Neural progenitor cell (in vitro differentiated cells): Measurements from ENCODE around the gene CC2D2B. TPM values are rescaled to one million over a fixed set of nuclear protein-coding genes. Genes with fewer than 3 reads are reported as not detected.
"Not testable (repeated sequence)": the region's sequence is repeated elsewhere in the genome, so short reads cannot be mapped to it uniquely, and the experiment has no call there.

Source experiments
- DNase-seq: peaks from one replicate; pipeline ENCODE4 v3.0.0-alpha.2; 2016; ENCODE audit warnings: low spot score
- H2AFZ ChIP-seq: fragments of 200-600 bp; sonication (generic); replicated peaks from 2 replicates; pipeline ENCODE4 v1.6.1; 2016; ENCODE audit warnings: antibody characterized with exemption
- H3F3A ChIP-seq: fragments of 200-600 bp; sonication (generic); 2 replicates; pipeline ENCODE4 v1.6.1; 2016; ENCODE audit warnings: antibody characterized with exemption, low read depth
- H3K27ac ChIP-seq: fragments of 200-600 bp; sonication (generic); 2 replicates; pipeline ENCODE4 v1.5.1; 2016; ENCODE audit warnings: mild to moderate bottlenecking
- H3K27me3 ChIP-seq: fragments of 200-600 bp; sonication (generic); 2 replicates; pipeline ENCODE4 v1.6.1; 2016; ENCODE audit warnings: mild to moderate bottlenecking, moderate library complexity
- H3K36me3 ChIP-seq: fragments of 200-600 bp; sonication (generic); 2 replicates; pipeline ENCODE4 v1.5.1; 2016
- H3K4me1 ChIP-seq: fragments of 200-600 bp; sonication (generic); 2 replicates; pipeline ENCODE4 v1.6.1; 2016; ENCODE audit warnings: mixed run types
- H3K4me2 ChIP-seq: fragments of 200-600 bp; sonication (generic); 2 replicates; pipeline ENCODE4 v1.6.1; 2016
- H3K4me3 ChIP-seq: fragments of 200-600 bp; sonication (generic); 2 replicates; pipeline ENCODE4 v1.5.1; 2016
- H3K79me2 ChIP-seq: fragments of 200-600 bp; sonication (generic); 2 replicates; pipeline ENCODE4 v1.6.1; 2016; ENCODE audit warnings: low read depth
- H3K9ac ChIP-seq: fragments of 200-600 bp; sonication (generic); 2 replicates; pipeline ENCODE4 v1.6.1; 2016
- H3K9me3 ChIP-seq: fragments of 200-600 bp; sonication (generic); 2 replicates; pipeline ENCODE4 v1.5.1; 2016; ENCODE audit warnings: low read depth
- H4K20me1 ChIP-seq: fragments of 200-600 bp; sonication (generic); 2 replicates; pipeline ENCODE4 v1.6.1; 2016; ENCODE audit warnings: low read depth
- H3K27ac Mint-ChIP-seq: 3 replicates; pipeline ENCODE4 v1.8.0; 2021; ENCODE audit warnings: mixed read lengths
- H3K27me3 Mint-ChIP-seq: 2 replicates; pipeline ENCODE4 v1.8.0; 2022; ENCODE audit warnings: low read depth, mild to moderate bottlenecking, inconsistent platforms, moderate library complexity, mixed read lengths; ENCODE audit not compliant: insufficient read depth
- H3K36me3 Mint-ChIP-seq: 3 replicates; pipeline ENCODE4 v1.8.0; 2021; ENCODE audit warnings: mixed read lengths
- H3K4me1 Mint-ChIP-seq: 3 replicates; pipeline ENCODE4 v1.8.0; 2021; ENCODE audit warnings: mixed read lengths
- H3K4me3 Mint-ChIP-seq: 3 replicates; pipeline ENCODE4 v1.8.0; 2021; ENCODE audit warnings: mild to moderate bottlenecking, moderate library complexity, mixed read lengths
- H3K9me3 Mint-ChIP-seq: 3 replicates; pipeline ENCODE4 v1.8.0; 2020; ENCODE audit warnings: mixed read lengths
- EZH2 ChIP-seq: fragments of 200-600 bp; sonication (generic); IDR thresholded peaks from 2 replicates; pipeline ENCODE4 v1.6.1; 2017; ENCODE audit warnings: antibody characterized with exemption, mild to moderate bottlenecking, moderate library complexity
- EZH2phosphoT487 ChIP-seq: fragments of 200-600 bp; sonication (generic); IDR thresholded peaks from 2 replicates; pipeline ENCODE4 v1.6.1; 2017; ENCODE audit warnings: antibody characterized with exemption
- total RNA-seq: library from RNA; depleted of rRNA; stranded (reverse); fragments of >200 nt; gene quantifications from 2 replicates; pipeline ENCODE4 v1.2.3, GENCODE V29; 2015; ENCODE audit warnings: low replicate concordance
- TF ChIP-seq, protein P1 (sequence below): fragments of 200-600 bp; sonication (generic); IDR thresholded peaks from 2 replicates; pipeline ENCODE4 v1.5.1; 2017; ENCODE audit warnings: antibody characterized with exemption, mild to moderate bottlenecking

The CC2D2B gene
- total RNA-seq, 1 donor from 2014 or later, result 0.37 TPM

DNA sequence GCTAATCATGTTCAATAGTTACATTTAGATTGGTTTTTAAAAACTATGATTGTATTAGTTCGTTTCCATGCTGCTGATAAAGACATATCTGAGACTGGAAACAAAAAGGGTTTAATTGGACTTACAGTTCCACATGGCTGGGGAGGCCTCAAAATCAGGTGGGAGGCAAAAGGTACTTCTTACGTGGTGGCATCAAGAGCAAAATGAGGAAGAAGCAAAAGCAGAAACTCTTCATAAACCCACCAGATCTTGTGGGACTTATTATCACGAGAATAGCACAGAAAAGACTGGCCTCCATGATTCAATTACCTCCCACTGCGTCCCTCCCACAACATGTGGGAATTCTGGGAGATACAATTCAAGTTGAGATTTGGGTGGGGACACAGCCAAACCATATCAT lies 34.1 kb upstream of the CC2D2B start:
- H3K27ac ChIP-seq, result no peak overlapping the region
- no peak overlapping the region for H3K9ac ChIP-seq
- H3K36me3 Mint-ChIP-seq, result peaks cover 42% of the 10 kb centered on the region
- H3K4me2 ChIP-seq, result no peak overlapping the region
- DNase-seq, result no peak
- H3K9me3 ChIP-seq, result no peaks in the 10 kb centered on the region
- no peaks in the 10 kb centered on the region for H3K27me3 ChIP-seq
- no peaks in the 10 kb centered on the region for H3K4me1 ChIP-seq
- no peaks in the 10 kb centered on the region for H3K79me2 ChIP-seq
- no peak overlapping the region for H3K27ac Mint-ChIP-seq
- H4K20me1 ChIP-seq, result no peaks in the 10 kb centered on the region
- no peaks in the 10 kb centered on the region for H3F3A ChIP-seq
- H3K27me3 Mint-ChIP-seq, result peaks cover 2% of the 10 kb centered on the region
- H3K9me3 Mint-ChIP-seq, result peaks cover 14% of the 10 kb centered on the region
- H3K4me3 Mint-ChIP-seq, result no peak overlapping the region
- no peaks in the 10 kb centered on the region for H3K4me1 Mint-ChIP-seq
- H3K36me3 ChIP-seq, result peaks cover 6% of the 10 kb centered on the region
- no peak overlapping the region for H3K4me3 ChIP-seq
- TF ChIP-seq EZH2 (no peak), EZH2phosphoT487 (no peak)
- TF ChIP-seq, protein P1, sequence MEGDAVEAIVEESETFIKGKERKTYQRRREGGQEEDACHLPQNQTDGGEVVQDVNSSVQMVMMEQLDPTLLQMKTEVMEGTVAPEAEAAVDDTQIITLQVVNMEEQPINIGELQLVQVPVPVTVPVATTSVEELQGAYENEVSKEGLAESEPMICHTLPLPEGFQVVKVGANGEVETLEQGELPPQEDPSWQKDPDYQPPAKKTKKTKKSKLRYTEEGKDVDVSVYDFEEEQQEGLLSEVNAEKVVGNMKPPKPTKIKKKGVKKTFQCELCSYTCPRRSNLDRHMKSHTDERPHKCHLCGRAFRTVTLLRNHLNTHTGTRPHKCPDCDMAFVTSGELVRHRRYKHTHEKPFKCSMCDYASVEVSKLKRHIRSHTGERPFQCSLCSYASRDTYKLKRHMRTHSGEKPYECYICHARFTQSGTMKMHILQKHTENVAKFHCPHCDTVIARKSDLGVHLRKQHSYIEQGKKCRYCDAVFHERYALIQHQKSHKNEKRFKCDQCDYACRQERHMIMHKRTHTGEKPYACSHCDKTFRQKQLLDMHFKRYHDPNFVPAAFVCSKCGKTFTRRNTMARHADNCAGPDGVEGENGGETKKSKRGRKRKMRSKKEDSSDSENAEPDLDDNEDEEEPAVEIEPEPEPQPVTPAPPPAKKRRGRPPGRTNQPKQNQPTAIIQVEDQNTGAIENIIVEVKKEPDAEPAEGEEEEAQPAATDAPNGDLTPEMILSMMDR, result no peak
- H2AFZ ChIP-seq, result no peak overlapping the region

DNA sequence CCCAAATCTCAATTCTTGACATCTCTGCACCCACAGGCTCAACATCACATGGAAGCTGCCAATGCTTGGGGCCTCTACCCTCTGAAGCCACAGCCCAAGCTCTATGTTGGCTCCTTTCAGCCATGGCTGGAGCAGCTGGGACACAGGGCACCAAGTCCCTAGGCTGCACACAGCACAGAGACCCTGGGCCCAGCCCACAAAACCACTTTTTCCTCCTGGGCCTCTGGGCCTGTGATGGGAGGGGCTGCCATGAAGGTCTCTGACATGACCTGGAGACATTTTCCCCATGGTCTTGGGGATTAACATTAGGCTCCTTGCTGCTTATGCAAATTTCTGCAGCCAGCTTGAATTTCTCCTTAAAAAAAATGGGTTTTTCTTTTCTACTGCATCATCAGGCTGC lies 33.0 kb upstream of the CC2D2B start:
- H3K4me3 Mint-ChIP-seq, H3K4me1 Mint-ChIP-seq, H4K20me1 ChIP-seq, H3K4me2 ChIP-seq, H2AFZ ChIP-seq, H3K27ac ChIP-seq, H3K27me3 ChIP-seq, H3K9me3 ChIP-seq, H3K4me3 ChIP-seq, H3K27ac Mint-ChIP-seq, H3K36me3 ChIP-seq, H3K27me3 Mint-ChIP-seq, DNase-seq, H3K4me1 ChIP-seq, H3K9ac ChIP-seq, H3K79me2 ChIP-seq, H3F3A ChIP-seq: not testable (repeated sequence)
- peaks cover 14% of the 10 kb centered on the region for H3K9me3 Mint-ChIP-seq
- peaks cover 43% of the 10 kb centered on the region for H3K36me3 Mint-ChIP-seq

DNA sequence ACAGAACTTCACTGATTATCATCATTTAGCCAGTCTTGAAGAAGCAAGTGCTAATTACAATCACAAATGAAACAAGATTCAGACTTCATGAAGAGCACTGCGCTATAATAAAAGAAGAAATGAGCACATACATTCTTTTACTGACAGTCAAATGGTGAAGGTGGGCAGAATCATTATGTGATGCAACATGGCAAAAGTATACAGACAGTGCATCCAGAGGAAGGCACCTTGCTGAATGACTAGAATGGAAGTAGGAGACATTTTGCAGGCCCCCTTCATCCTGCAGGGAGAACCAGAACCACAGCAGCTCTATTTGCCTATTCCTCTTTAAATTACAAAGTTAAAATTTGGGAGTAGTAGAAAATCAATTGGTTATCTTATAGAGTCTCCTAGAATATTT lies 31.0 kb upstream of the CC2D2B start:
- H3K9me3 Mint-ChIP-seq, result peaks cover 14% of the 10 kb centered on the region
- TF ChIP-seq EZH2 (no peak), EZH2phosphoT487 (no peak)
- TF ChIP-seq, protein P1, result no peak
- Histone ChIP-seq H3K4me3 (no peak overlapping the region), H4K20me1 (no peaks in the 10 kb centered on the region), H2AFZ (no peak overlapping the region), H3K27me3 (no peaks in the 10 kb centered on the region), H3K9me3 (no peaks in the 10 kb centered on the region), H3K9ac (no peak overlapping the region), H3F3A (no peaks in the 10 kb centered on the region), H3K27ac (no peak overlapping the region), H3K79me2 (no peaks in the 10 kb centered on the region), H3K36me3 (peaks cover 6% of the 10 kb centered on the region), H3K4me1 (no peaks in the 10 kb centered on the region), H3K4me2 (no peak overlapping the region)
- DNase-seq, result no peak
- peaks cover 2% of the 10 kb centered on the region for H3K27me3 Mint-ChIP-seq
- H3K4me3 Mint-ChIP-seq, result no peak overlapping the region
- no peaks in the 10 kb centered on the region for H3K4me1 Mint-ChIP-seq
- H3K36me3 Mint-ChIP-seq, result peaks cover 43% of the 10 kb centered on the region
- no peak overlapping the region for H3K27ac Mint-ChIP-seq

DNA sequence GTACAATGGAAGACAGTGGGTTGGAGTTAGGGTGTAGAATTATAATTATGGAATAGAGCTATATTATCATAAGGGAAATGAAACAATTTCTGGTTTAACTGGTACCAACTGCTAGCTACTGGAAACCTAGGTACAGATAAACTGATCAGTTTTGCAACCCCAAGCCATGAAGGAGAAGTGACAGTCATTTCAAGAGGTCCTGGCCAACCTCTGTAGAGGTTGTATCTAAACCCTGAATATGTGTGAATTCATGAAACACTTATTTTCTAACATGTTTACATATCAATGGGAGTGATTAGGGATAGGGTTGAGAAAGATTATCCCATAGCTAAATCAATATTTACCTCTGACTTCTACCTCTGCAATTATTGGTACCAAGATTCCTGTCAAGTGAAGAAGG lies 29.9 kb upstream of the CC2D2B start:
- no peak overlapping the region for H3K27ac ChIP-seq
- peaks cover 2% of the 10 kb centered on the region for H3K27me3 Mint-ChIP-seq
- peaks cover 44% of the 10 kb centered on the region for H3K36me3 Mint-ChIP-seq
- H3K4me1 ChIP-seq, result no peaks in the 10 kb centered on the region
- no peak overlapping the region for H3K9ac ChIP-seq
- H3F3A ChIP-seq, result no peaks in the 10 kb centered on the region
- no peaks in the 10 kb centered on the region for H3K9me3 ChIP-seq
- H4K20me1 ChIP-seq, result no peaks in the 10 kb centered on the region
- H3K27ac Mint-ChIP-seq, result no peak overlapping the region
- H3K4me3 Mint-ChIP-seq, result no peak overlapping the region
- no peak for DNase-seq
- H3K9me3 Mint-ChIP-seq, result peaks cover 14% of the 10 kb centered on the region
- H2AFZ ChIP-seq, result no peak overlapping the region
- no peaks in the 10 kb centered on the region for H3K27me3 ChIP-seq
- TF ChIP-seq EZH2phosphoT487, result no peak
- TF ChIP-seq, protein P1, result no peak
- TF ChIP-seq EZH2, result no peak
- H3K36me3 ChIP-seq, result peaks cover 7% of the 10 kb centered on the region
- H3K4me1 Mint-ChIP-seq, result no peaks in the 10 kb centered on the region
- no peaks in the 10 kb centered on the region for H3K79me2 ChIP-seq
- H3K4me2 ChIP-seq, result no peak overlapping the region
- H3K4me3 ChIP-seq, result no peak overlapping the region
